Measurements from ENCODE around the gene GRXCR1. TPM values are rescaled to one million over a fixed set of nuclear protein-coding genes. Genes with fewer than 3 reads are reported as not detected.

GRXCR1 gene
- total RNA-seq, 1 donor from 2014 or later: not detected

- Mint-ChIP-seq H3K27ac (ENCODE audit: unreplicated experiment) (no peak overlapping the region), H3K36me3 (ENCODE audit: low read depth, unreplicated experiment) (no peaks in the 10 kb centered on the region), H3K4me3 (ENCODE audit: unreplicated experiment) (no peak overlapping the region), H3K9me3 (ENCODE audit: unreplicated experiment) (no peaks in the 10 kb centered on the region), H3K27me3 (ENCODE audit: unreplicated experiment) (peaks cover 2% of the 10 kb centered on the region), H3K4me1 (ENCODE audit: unreplicated experiment) (peaks cover 12% of the 10 kb centered on the region)
- TF ChIP-seq CTCF (IDR thresholded peaks at IDR 0.05; ENCODE audit: unreplicated experiment): no peak
- DNase-seq (ENCODE audit: low spot score): no peak
Measured at GRCh38 chr4:43047058-43047457, 154.5 kb downstream of the GRXCR1 start.

GRCh38 chr4:43048570-43048969 lies 156.1 kb downstream of the GRXCR1 start:
- peaks cover 12% of the 10 kb centered on the region for H3K4me1 Mint-ChIP-seq (ENCODE audit: unreplicated experiment)

GRCh38 chr4:43049326-43049725 lies 156.8 kb downstream of the GRXCR1 start:
- no peak overlapping the region for H3K27ac Mint-ChIP-seq (ENCODE audit: unreplicated experiment)
- no peaks in the 10 kb centered on the region for H3K36me3 Mint-ChIP-seq (ENCODE audit: low read depth, unreplicated experiment)
- DNase-seq (ENCODE audit: low spot score): no peak
- H3K4me3 Mint-ChIP-seq (ENCODE audit: unreplicated experiment): no peak overlapping the region
- H3K27me3 Mint-ChIP-seq (ENCODE audit: unreplicated experiment): no peaks in the 10 kb centered on the region
- TF ChIP-seq CTCF (IDR thresholded peaks at IDR 0.05; ENCODE audit: unreplicated experiment): no peak
- H3K9me3 Mint-ChIP-seq (ENCODE audit: unreplicated experiment): no peaks in the 10 kb centered on the region
- peaks cover 12% of the 10 kb centered on the region for H3K4me1 Mint-ChIP-seq (ENCODE audit: unreplicated experiment)

More at GRCh38 chr4:43048570-43048969, 156.1 kb downstream of the GRXCR1 start:
- no peak for DNase-seq (ENCODE audit: low spot score)
- Mint-ChIP-seq H3K27me3 (ENCODE audit: unreplicated experiment) (no peaks in the 10 kb centered on the region), H3K9me3 (ENCODE audit: unreplicated experiment) (no peaks in the 10 kb centered on the region), H3K36me3 (ENCODE audit: low read depth, unreplicated experiment) (no peaks in the 10 kb centered on the region), H3K27ac (ENCODE audit: unreplicated experiment) (no peak overlapping the region), H3K4me3 (ENCODE audit: unreplicated experiment) (no peak overlapping the region)
- TF ChIP-seq CTCF (IDR thresholded peaks at IDR 0.05; ENCODE audit: unreplicated experiment): no peak

- no peak overlapping the region for H3K4me3 Mint-ChIP-seq (ENCODE audit: unreplicated experiment)
- no peaks in the 10 kb centered on the region for H3K4me1 Mint-ChIP-seq (ENCODE audit: unreplicated experiment)
- H3K9me3 Mint-ChIP-seq (ENCODE audit: unreplicated experiment): peaks cover 3% of the 10 kb centered on the region
- DNase-seq (ENCODE audit: low spot score): no peak
- no peak overlapping the region for H3K27ac Mint-ChIP-seq (ENCODE audit: unreplicated experiment)
- TF ChIP-seq CTCF (IDR thresholded peaks at IDR 0.05; ENCODE audit: unreplicated experiment): no peak
- H3K27me3 Mint-ChIP-seq (ENCODE audit: unreplicated experiment): no peaks in the 10 kb centered on the region
- no peaks in the 10 kb centered on the region for H3K36me3 Mint-ChIP-seq (ENCODE audit: low read depth, unreplicated experiment)
Measured at GRCh38 chr4:43066415-43066814, 173.9 kb downstream of the GRXCR1 start.

- no peak for TF ChIP-seq CTCF (IDR thresholded peaks at IDR 0.05; ENCODE audit: unreplicated experiment)
- H3K4me3 Mint-ChIP-seq (ENCODE audit: unreplicated experiment): peak overlapping the region; percentile 10
- DNase-seq (ENCODE audit: low spot score): no peak
- H3K27ac Mint-ChIP-seq (ENCODE audit: unreplicated experiment): no peak overlapping the region
- no peaks in the 10 kb centered on the region for H3K36me3 Mint-ChIP-seq (ENCODE audit: low read depth, unreplicated experiment)
- no peaks in the 10 kb centered on the region for H3K27me3 Mint-ChIP-seq (ENCODE audit: unreplicated experiment)
- peaks cover 8% of the 10 kb centered on the region for H3K9me3 Mint-ChIP-seq (ENCODE audit: unreplicated experiment)
- H3K4me1 Mint-ChIP-seq (ENCODE audit: unreplicated experiment): no peaks in the 10 kb centered on the region
Measured at GRCh38 chr4:43071069-43071468, 178.6 kb downstream of the GRXCR1 start.

Other genes starting within 250 kb of the GRXCR1 start
- gene ATP8A1, start 235.6 kb upstream of the GRXCR1 start, total RNA-seq (ENCODE audit: unreplicated experiment): 44.0 TPM